Kidney epithelial cell (primary cell): Measurements from ENCODE around the gene KCTD21. TPM values are rescaled to one million over a fixed set of nuclear protein-coding genes. Genes with fewer than 3 reads are reported as not detected.
A peak's percentile ranks its signal among the peaks of the same experiment; 100 is the strongest.

Experiments used
- DNase-seq: peaks from one replicate; pipeline ENCODE4 v3.0.0-alpha.2; 2010; ENCODE audit warnings: low read depth
- H3K27me3 ChIP-seq: 2 replicates; pipeline ENCODE4 v1.6.0; 2011; ENCODE audit warnings: low read length; ENCODE audit not compliant: control insufficient read depth, insufficient read depth
- H3K36me3 ChIP-seq: 2 replicates; pipeline ENCODE4 v1.5.1; 2011; ENCODE audit warnings: low read length; ENCODE audit not compliant: control insufficient read depth, insufficient read depth
- H3K4me3 ChIP-seq: 2 replicates; pipeline ENCODE4 v1.5.1; 2011; ENCODE audit warnings: low read depth, mild to moderate bottlenecking, control low read depth, low read length
- CTCF ChIP-seq: IDR thresholded peaks from 2 replicates; pipeline ENCODE4 v1.5.1; 2011; ENCODE audit warnings: mild to moderate bottlenecking, moderate library complexity, low read length, control low read depth, inconsistent platforms; ENCODE audit not compliant: insufficient read depth, poor library complexity, severe bottlenecking
- total RNA-seq: library from RNA; depleted of rRNA; stranded (reverse); fragments of >200 nt; gene quantifications from 2 replicates; pipeline ENCODE4 v1.2.3, GENCODE V29; 2015

The KCTD21 gene
- total RNA-seq, 1 donor from 2014 or later = 9.7 TPM

GRCh38 chr11:78189851-78190250 is 1.4 kb upstream of the KCTD21 start:
- TF ChIP-seq CTCF = no peak
- Histone ChIP-seq H3K36me3 (no peaks in the 10 kb centered on the region), H3K4me3 (no peak overlapping the region), H3K27me3 (no peaks in the 10 kb centered on the region)
- no peak for DNase-seq

- Histone ChIP-seq H3K4me3 (peak overlapping the region; percentile 92), H3K36me3 (no peaks in the 10 kb centered on the region), H3K27me3 (no peaks in the 10 kb centered on the region)
- no peak for DNase-seq
- no peak for TF ChIP-seq CTCF
These were observed 823 bp upstream of the KCTD21 start for GRCh38 chr11:78189174-78189724.

- no peak for DNase-seq
- Histone ChIP-seq H3K4me3 (peak overlapping the region; percentile 92), H3K36me3 (no peaks in the 10 kb centered on the region), H3K27me3 (no peaks in the 10 kb centered on the region)
- no peak for TF ChIP-seq CTCF
These were observed 800 bp downstream of the KCTD21 start for GRCh38 chr11:78187366-78188285.

DNA sequence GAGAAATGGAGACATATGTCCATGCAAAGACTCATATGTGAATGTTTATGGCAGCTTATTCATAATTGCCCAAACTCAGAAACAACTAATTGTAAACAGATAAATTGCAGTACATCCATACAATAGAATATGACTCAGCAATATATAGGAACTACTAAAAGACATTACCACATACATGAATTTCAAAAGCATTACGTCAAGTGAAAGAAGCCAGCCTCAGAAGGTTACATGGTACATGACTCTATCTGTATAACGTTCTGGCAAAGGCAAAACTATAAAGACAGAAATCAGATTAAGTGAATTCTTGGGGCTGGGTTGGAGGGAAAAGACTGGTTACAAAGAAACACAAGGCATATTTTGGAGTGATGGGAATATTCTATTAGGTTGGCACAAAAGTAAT is 7.2 kb downstream of the KCTD21 start:
- Histone ChIP-seq H3K36me3 (no peaks in the 10 kb centered on the region), H3K27me3 (no peaks in the 10 kb centered on the region), H3K4me3 (no peak overlapping the region)
- DNase-seq = no peak
- TF ChIP-seq CTCF = no peak

DNA sequence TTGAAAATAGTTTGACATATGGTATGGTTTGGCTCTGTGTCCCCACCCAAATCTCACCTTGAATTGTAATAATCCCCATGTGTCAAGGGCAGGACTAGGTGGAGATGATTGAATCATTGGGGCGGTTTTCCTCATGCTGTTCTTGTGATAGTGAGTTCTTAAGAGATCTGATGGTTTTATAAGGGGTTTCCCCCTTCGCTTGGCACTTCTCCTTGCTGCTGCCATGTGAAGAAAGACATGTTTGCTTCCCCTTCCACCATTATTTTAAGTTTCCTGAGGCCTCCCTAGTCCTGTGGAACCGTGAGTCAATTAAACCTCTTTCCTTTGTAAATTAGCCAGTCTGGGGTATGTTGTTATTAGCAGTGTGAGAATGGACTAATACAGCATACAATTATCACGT is 7.7 kb downstream of the KCTD21 start:
- Histone ChIP-seq H3K4me3 (no peak overlapping the region), H3K27me3 (no peaks in the 10 kb centered on the region)

More for the DNA sequence above, 7.7 kb downstream of the KCTD21 start:
- H3K36me3 ChIP-seq = no peaks in the 10 kb centered on the region
- no peak for TF ChIP-seq CTCF
- no peak for DNase-seq
